Measurements from ENCODE around the gene CPT1B. TPM values are rescaled to one million over a fixed set of nuclear protein-coding genes. Genes with fewer than 3 reads are reported as not detected.

The CPT1B gene
- total and polyA plus RNA-seq, 2 of the 8 experiments (the other 6 are each of a cell fraction or from before 2014, with no cell fraction given) = 34.2 to 36.2 TPM

- Histone ChIP-seq H2AFZ (ENCODE audit: low read length) (peak overlapping the region; percentile 47; the same call in 1 of the 2 replicates), H3K9me3 (ENCODE audit: insufficient read depth in 2 of 2, low read depth in 1 of 2, low read length in 1 of 2) (no peaks in the 10 kb centered on the region)
- POLR2A ChIA-PET (ENCODE audit: partially characterized antibody) = interaction anchor here (1.4 to 5.4 kb wide), 4 partner anchors 9 to 38 kb away, joined by 7 to 37 read pairs (median 12); partner anchors contain the start of genes CHKB, CPT1B and SCO2
Measured at GRCh38 chr22:50563413-50564160, 14.6 kb downstream of the CPT1B start.

More at GRCh38 chr22:50563413-50564160, 14.6 kb downstream of the CPT1B start:
- 52% methylated on average over 17 of the region's 17 CpGs; no CpG with 5 or more reads in 1 of the 2 experiments for WGBS, 2 experiments (ENCODE audit: extremely low coverage in 1 of 2, insufficient coverage in 1 of 2, insufficient read length in 1 of 2, insufficient replicate concordance in 2 of 2, low coverage in 1 of 2, low lambda C conversion rate in 2 of 2, missing lambda C conversion rate in 1 of 2)
- H3K27me3 ChIP-seq (replicated peaks in 1 of 4; ENCODE audit: control insufficient read depth in 3 of 4, extremely low read depth in 1 of 4, insufficient read depth in 3 of 4, low read length in 3 of 4) = peaks cover 0 to 5% (median 3%) of the 10 kb centered on the region in 4 experiments; a peak in 5 of 7 replicates
- no peak for TF ChIP-seq JUND (IDR thresholded peaks at IDR 0.05; ENCODE audit: low read length)
- TF ChIP-seq NRF1 (IDR thresholded peaks at IDR 0.05; ENCODE audit: low read depth, low read length) = no peak
- TF ChIP-seq TAF1 (IDR thresholded peaks at IDR 0.05; ENCODE audit: low read depth, low read length) = no peak
- TF ChIP-seq, protein P1, sequence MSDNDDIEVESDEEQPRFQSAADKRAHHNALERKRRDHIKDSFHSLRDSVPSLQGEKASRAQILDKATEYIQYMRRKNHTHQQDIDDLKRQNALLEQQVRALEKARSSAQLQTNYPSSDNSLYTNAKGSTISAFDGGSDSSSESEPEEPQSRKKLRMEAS (IDR thresholded peaks at IDR 0.05) = no peak
- TF ChIP-seq CBX8 (IDR thresholded peaks at IDR 0.05; ENCODE audit: borderline replicate concordance, low read depth, low read length) = no peak
- TF ChIP-seq, protein P2, sequence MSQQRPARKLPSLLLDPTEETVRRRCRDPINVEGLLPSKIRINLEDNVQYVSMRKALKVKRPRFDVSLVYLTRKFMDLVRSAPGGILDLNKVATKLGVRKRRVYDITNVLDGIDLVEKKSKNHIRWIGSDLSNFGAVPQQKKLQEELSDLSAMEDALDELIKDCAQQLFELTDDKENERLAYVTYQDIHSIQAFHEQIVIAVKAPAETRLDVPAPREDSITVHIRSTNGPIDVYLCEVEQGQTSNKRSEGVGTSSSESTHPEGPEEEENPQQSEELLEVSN (IDR thresholded peaks at IDR 0.05) = no peak
- TF ChIP-seq KDM5A (IDR thresholded peaks at IDR 0.05; ENCODE audit: low read length) = no peak
- no peak for TF ChIP-seq POU5F1 (IDR thresholded peaks at IDR 0.05; ENCODE audit: low read depth, low read length)
- TF ChIP-seq CHD1 (IDR thresholded peaks at IDR 0.05; ENCODE audit: low read depth, low read length) = no peak
- TF ChIP-seq KDM1A (IDR thresholded peaks at IDR 0.05; ENCODE audit: borderline replicate concordance, low read length) = no peak
- TF ChIP-seq BRCA1 (IDR thresholded peaks at IDR 0.05; ENCODE audit: low read depth, low read length) = no peak
- no peak for TF ChIP-seq BACH1 (IDR thresholded peaks at IDR 0.05; ENCODE audit: low read length)
- peak overlapping the region in 1 of 4 experiments; percentile 2; a peak in 1 of 7 replicates for H3K9ac ChIP-seq (replicated peaks in 1 of 4; ENCODE audit: extremely low read depth in 1 of 4, low read depth in 3 of 4, low read length in 3 of 4)
- H3K23ac ChIP-seq (ENCODE audit: insufficient read length) = no peak overlapping the region
- no peak overlapping the region for H2BK12ac ChIP-seq (ENCODE audit: low read depth, low read length)
- no peak overlapping the region for H3K56ac ChIP-seq (replicated peaks; ENCODE audit: insufficient read length, low read depth, low read length)
- no peaks in the 10 kb centered on the region for H3K79me1 ChIP-seq (ENCODE audit: low read depth, low read length)
- no peaks in the 10 kb centered on the region for H3K79me2 ChIP-seq (ENCODE audit: control insufficient read depth in 1 of 2, insufficient read depth in 2 of 2, low read length in 2 of 2)
- peaks cover under 1 to 3% (median 1%) of the 10 kb centered on the region in 4 experiments; a peak in 5 of 8 replicates for H3K36me3 ChIP-seq (ENCODE audit: control insufficient read depth in 2 of 4, insufficient read depth in 4 of 4, low read length in 3 of 4)
- no peak overlapping the region for H2BK15ac ChIP-seq (ENCODE audit: low read length)
- H3K4me1 ChIP-seq (replicated peaks in 1 of 4; ENCODE audit: control insufficient read depth in 3 of 4, insufficient read depth in 4 of 4, low read length in 3 of 4) = peaks cover 0 to 3% (median 0%) of the 10 kb centered on the region in 4 experiments; a peak in 2 of 7 replicates
- H2AK5ac ChIP-seq (ENCODE audit: low read depth, low read length) = no peak overlapping the region
- no peak overlapping the region for H2BK20ac ChIP-seq (ENCODE audit: low read length)
- no peak overlapping the region for H3K27ac ChIP-seq (ENCODE audit: low read depth, low read length)
- no peak overlapping the region for H4K5ac ChIP-seq (ENCODE audit: insufficient read length, low read depth, low read length)
- CTCF ChIA-PET (ENCODE audit: partially characterized antibody) = interaction anchor here (0.7 to 4.8 kb wide), 32 partner anchors 10 to 345 kb away, joined by 3 to 84 read pairs (median 4); partner anchors contain the start of genes CPT1B, KLHDC7B, SCO2 and SHANK3
- H4K20me1 ChIP-seq (replicated peaks in 1 of 2; ENCODE audit: control insufficient read depth in 1 of 2, insufficient read depth in 2 of 2, low read length in 2 of 2) = no peaks in the 10 kb centered on the region
- peaks cover 3% of the 10 kb centered on the region; the same call in 1 of the 2 replicates for H3K23me2 ChIP-seq (ENCODE audit: low read depth, low read length)
- H4K91ac ChIP-seq (replicated peaks; ENCODE audit: insufficient read length, low read length) = no peak overlapping the region
- DNase-seq (ENCODE audit: low read depth in 1 of 2, low spot score in 2 of 2) (no peak), FAIRE-seq (no peak)
- peak overlapping the region; percentile 33 to 77 (median 71); a peak in 7 of 8 replicates for H3K4me3 ChIP-seq (ENCODE audit: extremely low read depth in 1 of 4, insufficient read depth in 2 of 4, low read depth in 3 of 4, low read length in 4 of 4)
- peak overlapping the region; percentile 72 to 95 for H3K4me2 ChIP-seq (ENCODE audit: insufficient read depth in 1 of 2, low read depth in 2 of 2, low read length in 2 of 2)
- H2BK120ac ChIP-seq (replicated peaks; ENCODE audit: low read depth, low read length) = no peak overlapping the region
- no peak overlapping the region for H2BK5ac ChIP-seq (ENCODE audit: low read depth, low read length)
- H3K14ac ChIP-seq (ENCODE audit: insufficient read length) = no peak overlapping the region
- no peak overlapping the region for H3K4ac ChIP-seq (replicated peaks; ENCODE audit: insufficient read length, low read depth, low read length)
- no peak overlapping the region for H3K18ac ChIP-seq (ENCODE audit: extremely low read depth, low read length)
- no peak overlapping the region; the same call in 1 of the 2 replicates for H4K8ac ChIP-seq (ENCODE audit: extremely low read depth, insufficient read depth, low read length)
